Epithelial cell of prostate (primary cell): ENCODE data around the gene AGTRAP.

Experiments
- DNase-seq: peaks from one replicate; pipeline ENCODE4 v3.0.0-alpha.2; 2011; ENCODE audit warnings: low read depth, low spot score
- H3K27ac ChIP-seq: fragments of 450-650 bp; 2 replicates; pipeline ENCODE4 v1.5.1; 2017; ENCODE audit warnings: mild to moderate bottlenecking

Gene AGTRAP

GRCh38 chr1:11751087-11751486 is 15.2 kb downstream of the AGTRAP start:
- no peak overlapping the region for H3K27ac ChIP-seq
- no peak for DNase-seq

GRCh38 chr1:11752359-11753088 is 16.6 kb downstream of the AGTRAP start:
- H3K27ac ChIP-seq, result no peak overlapping the region
- no peak for DNase-seq

GRCh38 chr1:11753555-11754208 is 17.7 kb downstream of the AGTRAP start:
- DNase-seq, result no peak
- H3K27ac ChIP-seq, result no peak overlapping the region

- H3K27ac ChIP-seq, result no peak overlapping the region
- no peak for DNase-seq
Measured at GRCh38 chr1:11757047-11757446, 21.1 kb downstream of the AGTRAP start.

- no peak overlapping the region for H3K27ac ChIP-seq
- DNase-seq, result no peak
Measured at GRCh38 chr1:11759791-11760190, 23.9 kb downstream of the AGTRAP start.

- DNase-seq, result no peak
- no peak overlapping the region for H3K27ac ChIP-seq
Measured at GRCh38 chr1:11761285-11761684, 25.3 kb downstream of the AGTRAP start.

- no peak for DNase-seq
- H3K27ac ChIP-seq, result no peak within 1 kb of the TSS
Measured at GRCh38 chr1:11761988-11762406, 26.1 kb downstream of the AGTRAP start, which contains the start of gene C1orf167. TSS of gene C1orf167 (plus strand) at chr1:11762193. CDS start at chr1:11764401, 2,208 bp downstream.

GRCh38 chr1:11764115-11764514 is 28.2 kb downstream of the AGTRAP start:
- DNase-seq, result no peak
- no peak overlapping the region for H3K27ac ChIP-seq

GRCh38 chr1:11764519-11764918 is 28.6 kb downstream of the AGTRAP start:
- no peak overlapping the region for H3K27ac ChIP-seq
- no peak for DNase-seq

GRCh38 chr1:11765661-11766428 is 29.9 kb downstream of the AGTRAP start:
- no peak for DNase-seq

GRCh38 chr1:11766429-11766776 is 30.5 kb downstream of the AGTRAP start:
- no peak overlapping the region for H3K27ac ChIP-seq
- DNase-seq, result no peak

More at GRCh38 chr1:11765661-11766428, 29.9 kb downstream of the AGTRAP start:
- H3K27ac ChIP-seq, result no peak overlapping the region

- no peak for DNase-seq
- H3K27ac ChIP-seq, result no peak overlapping the region
Measured at GRCh38 chr1:11767922-11768704, 32.2 kb downstream of the AGTRAP start.

- DNase-seq, result no peak
- H3K27ac ChIP-seq, result no peak overlapping the region
Measured at GRCh38 chr1:11768821-11769220, 32.9 kb downstream of the AGTRAP start.

- DNase-seq, result no peak
- H3K27ac ChIP-seq, result no peak overlapping the region
Measured at GRCh38 chr1:11769274-11769673, 33.3 kb downstream of the AGTRAP start.

- DNase-seq, result no peak
- no peak overlapping the region for H3K27ac ChIP-seq
Measured at GRCh38 chr1:11770011-11770410, 34.1 kb downstream of the AGTRAP start.

- DNase-seq, result no peak
- no peak overlapping the region for H3K27ac ChIP-seq
Measured at GRCh38 chr1:11771481-11772043, 35.6 kb downstream of the AGTRAP start.

GRCh38 chr1:11772458-11772857 is 36.5 kb downstream of the AGTRAP start:
- DNase-seq, result no peak
- H3K27ac ChIP-seq, result no peak overlapping the region

GRCh38 chr1:11774753-11775152 is 38.8 kb downstream of the AGTRAP start:
- no peak overlapping the region for H3K27ac ChIP-seq
- no peak for DNase-seq

GRCh38 chr1:11777658-11778322 is 41.9 kb downstream of the AGTRAP start:
- DNase-seq, result no peak
- H3K27ac ChIP-seq, result no peak overlapping the region
